ENCODE data around the gene COX11. TPM values are rescaled to one million over a fixed set of nuclear protein-coding genes. Genes with fewer than 3 reads are reported as not detected.

Gene COX11
- total RNA-seq, 1 donor from 2014 or later, result 48.6 TPM

- no peak for DNase-seq (ENCODE audit: low spot score)
- intact Hi-C loops (cut with DNase I), result no loop called here
Observed at GRCh38 chr17:54916721-54917120, 51.7 kb downstream of the COX11 start.

Other genes with a start within 250 kb of the COX11 start
- gene TOM1L1, start 67.8 kb downstream of the COX11 start, total RNA-seq, result 9.6 TPM
- gene STXBP4, start 111 bp upstream of the COX11 start, total RNA-seq, result 7.3 TPM

Measured in cardiac septum (tissue), 1 donor.